ENCODE data around the gene ICOS. TPM values are rescaled to one million over a fixed set of nuclear protein-coding genes. Genes with fewer than 3 reads are reported as not detected.

ICOS gene
- total and polyA plus RNA-seq, 2 of the 4 experiments (the other 2 are of a cell fraction), result not detected

- no peak overlapping the region for H2AK5ac ChIP-seq (ENCODE audit: low read depth, low read length)
- H2BK20ac ChIP-seq (ENCODE audit: low read depth, low read length), result no peak overlapping the region
- no peaks in the 10 kb centered on the region for H4K20me1 ChIP-seq (ENCODE audit: insufficient read depth, low read length)
- no peak for TF ChIP-seq FOS (IDR thresholded peaks at IDR 0.05; ENCODE audit: low read depth, low read length)
- TF ChIP-seq RFX5 (IDR thresholded peaks at IDR 0.05; ENCODE audit: low read depth, low read length), result no peak
- no peak for TF ChIP-seq MXI1 (IDR thresholded peaks at IDR 0.05; ENCODE audit: borderline replicate concordance, low read depth, low read length)
- TF ChIP-seq POLR2A (IDR thresholded peaks at IDR 0.05; ENCODE audit: low read depth, low read length), result no peak
- no peak for TF ChIP-seq MAZ (IDR thresholded peaks at IDR 0.05; ENCODE audit: borderline replicate concordance, low read depth, low read length)
- no peak for TF ChIP-seq USF2 (IDR thresholded peaks at IDR 0.05; ENCODE audit: low read depth, low read length)
- no peak for TF ChIP-seq RAD21 (IDR thresholded peaks at IDR 0.05; ENCODE audit: low read length)
- TF ChIP-seq MAFK (IDR thresholded peaks at IDR 0.05; ENCODE audit: low read depth, low read length), result no peak
- TF ChIP-seq ELK1 (IDR thresholded peaks at IDR 0.05; ENCODE audit: borderline replicate concordance, low read depth, low read length), result no peak
- TF ChIP-seq RCOR1 (IDR thresholded peaks at IDR 0.05; ENCODE audit: insufficient replicate concordance, low read length), result no peak
- no peak for TF ChIP-seq CTCF (conservative IDR thresholded peaks at IDR 0.05; ENCODE audit: low read depth, low read length)
- no peak for TF ChIP-seq NFE2L2 (IDR thresholded peaks at IDR 0.05; ENCODE audit: low read depth, low read length)
- TF ChIP-seq SMC3 (IDR thresholded peaks at IDR 0.05; ENCODE audit: low read depth, low read length), result no peak
- H4K91ac ChIP-seq (ENCODE audit: insufficient read depth, low read depth, low read length), result no peak overlapping the region
- no peak overlapping the region for H2BK120ac ChIP-seq (ENCODE audit: low read depth, low read length)
- H3K14ac ChIP-seq (replicated peaks; ENCODE audit: low read depth, low read length), result no peak overlapping the region
- no peak overlapping the region for H2BK15ac ChIP-seq (ENCODE audit: low read depth, low read length)
- DNase-seq, result no peak
- ATAC-seq (ENCODE audit: low read depth), result no peak
- no peak overlapping the region for H2AK9ac ChIP-seq (replicated peaks; ENCODE audit: low read depth, low read length, poor library complexity)
- H3K27me3 ChIP-seq (ENCODE audit: control insufficient read depth, insufficient read depth, low read length), result no peaks in the 10 kb centered on the region; the same call in 1 of the 2 replicates
- ChIA-PET POLR2A (ENCODE audit: unreplicated experiment) (no interaction called here), CTCF (no interaction called here)
- H3K23ac ChIP-seq (ENCODE audit: low read depth, low read length), result no peak overlapping the region
- no peak overlapping the region for H2AFZ ChIP-seq (replicated peaks; ENCODE audit: low read length, poor library complexity)
- H4K8ac ChIP-seq (ENCODE audit: low read depth in 2 of 2, low read length in 2 of 2), result no peak overlapping the region
- no peaks in the 10 kb centered on the region for H3K9me3 ChIP-seq (ENCODE audit: control insufficient read depth, insufficient read depth, low read length)
- BruUV-seq (replicated peaks), result no TSS peak
- no peaks in the 10 kb centered on the region for H3K4me1 ChIP-seq (ENCODE audit: control insufficient read depth, insufficient read depth, low read length)
- no peak overlapping the region for H3K4me2 ChIP-seq (ENCODE audit: low read depth, low read length)
- no peaks in the 10 kb centered on the region for H3K36me3 ChIP-seq (ENCODE audit: control insufficient read depth, insufficient read depth, low read length)
- H3K9me1 ChIP-seq (ENCODE audit: insufficient read depth, low read length), result no peaks in the 10 kb centered on the region
- H3K18ac ChIP-seq (ENCODE audit: low read depth, low read length), result no peak overlapping the region
- no peak overlapping the region for H3K27ac ChIP-seq (ENCODE audit: insufficient read depth, low read length)
- dilution Hi-C loops (cut with HindIII; ENCODE audit: low sequenced_read_pairs, unreplicated experiment), result no loop called here
- intact Hi-C loops (cut with micrococcal nuclease), result no loop called here
- H3K9ac ChIP-seq (ENCODE audit: low read depth, low read length), result no peak overlapping the region
- no peak overlapping the region for H4K5ac ChIP-seq (ENCODE audit: low read depth, low read length)
- no peak overlapping the region for H3K4me3 ChIP-seq (ENCODE audit: insufficient read depth, low read depth, low read length)
- in situ Hi-C loops (cut with MboI; ENCODE audit: low sequenced_read_pairs), result no loop called here
- no peaks in the 10 kb centered on the region for H3K79me1 ChIP-seq (ENCODE audit: low read depth in 1 of 2, low read length in 2 of 2)
- H3K56ac ChIP-seq (ENCODE audit: extremely low read depth, insufficient read depth, low read length), result no peak overlapping the region
- H2BK5ac ChIP-seq (ENCODE audit: low read depth, low read length, poor library complexity, severe bottlenecking), result no peak overlapping the region
- H3K4ac ChIP-seq (ENCODE audit: low read depth, low read length), result no peak overlapping the region
Observed at GRCh38 chr2:204000446-204000845, 63.9 kb downstream of the ICOS start.

Data from IMR-90 (cell line).